T-helper 1 cell treated with Interleukin-12 subunit alpha and Interleukin-12 subunit beta and Interleukin-4 antibody, amounts not matched to agents 30 μg/mL and 1 μg/mL, for 36 hours (primary cell): ENCODE measurements around the gene CAMK1D.
A peak's percentile ranks its signal among the peaks of the same experiment; 100 is the strongest.

Source experiments
- H3K27ac Mint-ChIP-seq: one replicate; pipeline ENCODE4 v1.8.0; 2021; ENCODE audit warnings: mild to moderate bottlenecking, mixed read lengths
- H3K27me3 Mint-ChIP-seq: one replicate; pipeline ENCODE4 v1.8.0; 2021; ENCODE audit warnings: low read depth, mixed read lengths
- H3K36me3 Mint-ChIP-seq: one replicate; pipeline ENCODE4 v1.8.0; 2021; ENCODE audit warnings: low read depth, mixed read lengths
- H3K4me1 Mint-ChIP-seq: one replicate; pipeline ENCODE4 v1.8.0; 2021; ENCODE audit warnings: low read depth, mixed read lengths
- H3K4me3 Mint-ChIP-seq: one replicate; pipeline ENCODE4 v1.8.0; 2021; ENCODE audit warnings: mild to moderate bottlenecking, moderate library complexity, mixed read lengths
- H3K9me3 Mint-ChIP-seq: one replicate; pipeline ENCODE4 v1.8.0; 2021; ENCODE audit warnings: mixed read lengths

Gene CAMK1D

DNA sequence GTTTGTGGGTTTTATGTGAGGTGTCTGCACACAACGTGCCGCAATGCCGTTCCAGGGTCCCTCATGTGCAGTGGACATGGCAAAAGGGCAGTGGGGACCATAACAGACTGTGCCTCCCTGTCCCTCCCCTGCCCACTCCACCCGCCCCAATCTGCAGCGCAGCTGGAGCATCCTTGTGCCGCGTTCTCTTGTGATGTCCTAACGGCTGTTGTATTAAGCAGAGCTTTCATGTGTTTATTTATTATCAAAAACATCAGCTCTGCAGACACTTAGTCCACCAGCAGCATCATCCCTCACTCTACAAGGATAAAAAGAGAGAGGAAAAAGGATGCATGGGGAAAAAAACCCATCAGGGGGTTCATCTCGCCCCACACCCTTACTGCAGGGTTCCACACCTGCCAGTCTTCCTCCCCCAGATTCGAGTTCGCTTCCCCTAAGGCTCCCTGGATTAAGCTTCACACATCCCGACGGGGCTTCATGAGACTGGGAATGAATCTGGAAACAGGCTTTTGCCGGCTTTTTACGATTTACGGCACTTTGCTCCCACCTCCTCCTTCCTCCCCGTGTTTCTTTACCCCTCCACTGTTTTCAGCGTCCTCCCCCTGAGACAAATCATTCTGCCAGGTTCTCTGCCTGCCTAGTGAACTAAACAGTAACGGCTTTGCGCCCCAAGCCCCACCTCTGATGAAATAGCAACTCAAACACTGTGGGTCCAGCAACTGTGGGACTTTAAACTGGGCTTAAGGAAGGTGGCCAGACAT is 301.4 kb downstream of the CAMK1D start:
- Mint-ChIP-seq H3K9me3 (peaks cover 19% of the 10 kb centered on the region), H3K36me3 (peaks cover 10% of the 10 kb centered on the region), H3K27me3 (no peaks in the 10 kb centered on the region), H3K4me1 (peaks cover 11% of the 10 kb centered on the region), H3K4me3 (no peak overlapping the region), H3K27ac (no peak overlapping the region)

DNA sequence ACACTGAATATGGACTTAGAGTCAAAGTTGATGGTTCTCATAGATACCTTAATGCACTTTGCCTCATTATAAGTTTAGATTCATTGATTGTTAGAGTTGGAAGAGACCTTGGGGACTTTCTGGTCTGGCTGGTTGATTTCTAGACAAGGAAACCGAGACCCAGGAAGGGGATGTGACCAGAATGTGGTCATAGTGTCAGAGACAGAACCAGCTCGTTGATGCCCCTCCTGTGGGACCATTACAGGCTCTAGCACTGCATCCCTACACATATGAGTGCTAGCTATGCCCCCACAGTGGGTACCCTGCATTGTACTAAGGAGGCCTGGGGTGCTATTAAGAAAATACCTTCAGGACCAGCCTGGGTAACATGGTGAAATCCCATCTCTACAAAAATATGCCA is 306.6 kb downstream of the CAMK1D start:
- peaks cover 10% of the 10 kb centered on the region for H3K36me3 Mint-ChIP-seq
- H3K4me1 Mint-ChIP-seq: peaks cover 27% of the 10 kb centered on the region
- H3K27me3 Mint-ChIP-seq: no peaks in the 10 kb centered on the region
- H3K27ac Mint-ChIP-seq: peak overlapping the region; percentile 59
- peaks cover 19% of the 10 kb centered on the region for H3K9me3 Mint-ChIP-seq
- no peak overlapping the region for H3K4me3 Mint-ChIP-seq

DNA sequence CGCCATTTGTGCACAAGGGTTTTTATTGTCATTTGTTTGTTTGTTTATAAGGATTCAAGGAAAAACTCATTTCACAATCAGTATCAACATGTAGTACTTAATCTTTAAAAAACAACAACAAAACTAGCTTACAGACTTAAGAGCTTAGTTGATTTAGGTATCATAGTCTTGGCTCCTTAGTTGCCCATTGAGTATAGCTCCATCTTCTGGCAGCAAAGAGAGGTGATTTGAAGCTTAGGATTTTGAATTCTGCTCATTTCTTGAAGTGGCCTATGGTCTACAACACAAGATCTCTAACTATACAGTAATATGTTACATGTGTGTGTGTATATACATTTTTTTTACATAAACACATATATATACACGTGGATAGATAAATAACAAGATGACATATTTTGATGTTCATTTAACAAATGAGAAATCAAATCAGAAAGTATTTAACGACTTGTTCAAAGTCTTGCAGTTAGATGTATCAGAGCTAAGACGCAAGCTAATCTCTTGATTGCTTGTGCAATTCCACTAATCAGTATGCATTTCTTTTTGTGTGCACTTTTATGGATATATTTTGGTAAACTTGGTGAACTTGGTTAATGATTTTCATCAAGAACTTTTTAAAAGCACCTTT is 307.3 kb downstream of the CAMK1D start:
- H3K4me1 Mint-ChIP-seq: peaks cover 27% of the 10 kb centered on the region
- H3K27me3 Mint-ChIP-seq: no peaks in the 10 kb centered on the region
- H3K9me3 Mint-ChIP-seq: peaks cover 19% of the 10 kb centered on the region
- no peak overlapping the region for H3K27ac Mint-ChIP-seq
- peaks cover 10% of the 10 kb centered on the region for H3K36me3 Mint-ChIP-seq
- no peak overlapping the region for H3K4me3 Mint-ChIP-seq

DNA sequence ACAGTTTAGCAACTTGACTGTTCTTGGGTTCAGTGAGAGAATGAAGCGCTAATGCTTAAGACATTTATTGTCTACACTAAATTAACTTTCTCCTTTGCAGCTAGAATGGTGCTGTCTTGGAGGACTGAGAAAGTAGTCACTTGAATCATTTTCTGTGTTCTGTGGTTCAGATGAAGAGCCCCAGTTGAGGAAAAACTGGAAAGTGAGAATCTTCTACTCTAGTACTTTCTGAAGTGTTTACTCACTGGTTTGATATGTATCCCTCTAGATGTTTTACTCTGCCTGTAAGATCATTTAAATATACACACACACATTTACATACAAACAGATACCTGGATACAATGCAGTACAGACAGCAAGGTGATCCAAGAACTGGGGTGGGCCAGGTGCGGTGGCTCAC is 308.1 kb downstream of the CAMK1D start:
- Mint-ChIP-seq H3K9me3 (peaks cover 19% of the 10 kb centered on the region), H3K27ac (no peak overlapping the region), H3K4me1 (peaks cover 27% of the 10 kb centered on the region), H3K36me3 (peaks cover 10% of the 10 kb centered on the region), H3K27me3 (no peaks in the 10 kb centered on the region), H3K4me3 (no peak overlapping the region)

DNA sequence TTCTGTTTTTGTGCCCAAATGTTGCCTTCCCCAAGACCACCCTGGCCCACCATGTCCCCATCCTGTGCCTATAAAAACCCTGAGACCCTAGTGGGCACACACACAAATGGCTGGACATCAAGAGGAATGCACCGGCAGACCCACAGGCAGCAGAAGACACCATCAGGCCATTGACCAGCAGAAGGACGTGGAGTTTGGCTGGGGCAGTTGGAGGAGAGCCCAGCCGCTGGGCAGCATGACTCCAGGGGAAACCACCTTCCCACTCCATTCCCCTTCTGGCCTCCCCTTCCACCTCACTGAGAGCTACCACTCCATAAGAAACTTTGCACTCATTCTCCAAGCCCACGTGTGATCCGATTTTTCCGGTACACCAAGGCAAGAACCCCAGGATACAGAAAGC is 309.2 kb downstream of the CAMK1D start:
- peaks cover 16% of the 10 kb centered on the region for H3K9me3 Mint-ChIP-seq
- peaks cover 5% of the 10 kb centered on the region for H3K27me3 Mint-ChIP-seq
- peaks cover 26% of the 10 kb centered on the region for H3K4me1 Mint-ChIP-seq
- H3K4me3 Mint-ChIP-seq: no peak overlapping the region
- peaks cover 10% of the 10 kb centered on the region for H3K36me3 Mint-ChIP-seq
- no peak overlapping the region for H3K27ac Mint-ChIP-seq

DNA sequence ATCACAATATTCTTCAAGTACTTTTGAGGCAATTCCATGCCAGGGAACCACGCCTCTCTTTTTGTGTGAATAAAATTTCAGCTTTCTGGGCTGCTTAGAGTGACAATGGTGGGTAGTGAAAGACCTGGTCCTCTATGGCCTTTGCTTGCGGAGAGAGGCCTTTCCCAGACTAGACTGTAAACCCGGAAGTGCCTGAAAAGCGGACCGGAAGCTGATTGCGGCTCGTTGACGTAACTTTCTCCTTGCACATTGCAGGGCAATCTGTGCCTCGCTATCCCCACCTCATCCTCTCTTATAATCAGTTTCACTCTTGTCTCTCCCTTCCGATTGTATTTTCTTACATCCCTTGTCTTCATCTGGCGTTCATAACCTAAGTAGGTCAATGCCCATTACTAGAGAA is 310.4 kb downstream of the CAMK1D start:
- Mint-ChIP-seq H3K27ac (no peak overlapping the region), H3K4me1 (peaks cover 21% of the 10 kb centered on the region), H3K4me3 (no peak overlapping the region), H3K27me3 (peaks cover 7% of the 10 kb centered on the region), H3K36me3 (peaks cover 3% of the 10 kb centered on the region), H3K9me3 (peaks cover 4% of the 10 kb centered on the region)

DNA sequence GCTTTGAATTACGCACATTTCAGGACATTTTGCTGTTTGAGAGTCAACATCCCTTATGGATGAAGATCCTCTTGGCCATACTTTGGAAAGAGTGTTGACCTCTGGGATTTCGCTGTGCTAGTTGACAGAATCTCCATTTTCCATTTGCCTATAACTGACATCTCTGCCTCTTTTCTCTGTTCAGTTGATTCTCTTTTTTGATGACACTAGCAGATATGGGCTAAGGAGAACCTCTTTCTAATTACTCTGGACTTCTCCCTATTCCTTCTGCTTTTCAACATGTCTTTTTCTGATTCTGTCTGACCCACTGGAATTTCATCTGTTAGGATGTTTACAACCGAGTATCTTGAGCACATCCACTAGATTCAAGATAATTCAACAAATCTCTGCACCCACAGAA is 311.5 kb downstream of the CAMK1D start:
- Mint-ChIP-seq H3K27ac (no peak overlapping the region), H3K9me3 (no peaks in the 10 kb centered on the region), H3K36me3 (no peaks in the 10 kb centered on the region), H3K4me1 (peaks cover 16% of the 10 kb centered on the region), H3K27me3 (peaks cover 7% of the 10 kb centered on the region), H3K4me3 (no peak overlapping the region)

DNA sequence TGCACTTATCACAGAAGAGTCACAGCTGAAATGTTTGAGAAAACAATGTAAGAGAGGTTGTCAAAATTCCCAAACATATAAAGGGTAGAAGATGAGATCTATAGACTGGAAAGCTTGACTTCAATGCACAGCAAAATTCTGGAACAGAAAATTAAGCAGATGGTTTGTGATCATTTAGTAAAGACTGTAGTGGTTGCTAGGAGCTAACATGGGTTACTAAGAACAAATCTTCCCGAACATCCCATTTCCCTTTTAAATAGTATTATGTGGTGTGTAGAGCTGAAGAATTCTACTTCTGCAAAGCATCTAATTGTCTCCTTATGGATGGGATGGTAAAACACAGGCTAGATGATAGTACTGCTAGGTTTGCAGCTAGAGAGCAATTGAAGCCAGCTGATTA is 312.3 kb downstream of the CAMK1D start:
- peaks cover 7% of the 10 kb centered on the region for H3K27me3 Mint-ChIP-seq
- H3K36me3 Mint-ChIP-seq: no peaks in the 10 kb centered on the region
- H3K4me1 Mint-ChIP-seq: peaks cover 7% of the 10 kb centered on the region
- H3K4me3 Mint-ChIP-seq: no peak overlapping the region
- no peaks in the 10 kb centered on the region for H3K9me3 Mint-ChIP-seq
- H3K27ac Mint-ChIP-seq: no peak overlapping the region

DNA sequence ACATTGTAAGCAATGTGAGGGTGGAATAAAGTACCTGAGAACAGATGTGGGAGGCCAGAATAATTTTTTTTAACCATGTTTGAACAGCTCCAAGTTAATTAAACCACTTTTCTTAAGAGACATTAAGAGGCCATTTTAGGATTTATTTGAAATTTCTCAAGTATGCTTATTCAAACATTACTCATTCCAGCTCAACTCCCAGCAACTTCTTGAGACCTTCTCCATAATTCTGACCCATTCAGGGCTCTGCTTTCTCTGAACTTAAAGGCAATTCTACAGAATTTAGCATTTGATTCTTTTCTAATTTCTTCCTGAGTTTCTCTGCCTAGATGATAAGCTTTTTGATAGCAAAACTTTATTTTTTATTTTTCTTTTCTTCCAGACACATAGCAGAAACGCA is 314.5 kb downstream of the CAMK1D start:
- Mint-ChIP-seq H3K36me3 (no peaks in the 10 kb centered on the region), H3K27me3 (peaks cover 7% of the 10 kb centered on the region), H3K4me1 (peaks cover 6% of the 10 kb centered on the region), H3K27ac (no peak overlapping the region), H3K4me3 (no peak overlapping the region), H3K9me3 (no peaks in the 10 kb centered on the region)

DNA sequence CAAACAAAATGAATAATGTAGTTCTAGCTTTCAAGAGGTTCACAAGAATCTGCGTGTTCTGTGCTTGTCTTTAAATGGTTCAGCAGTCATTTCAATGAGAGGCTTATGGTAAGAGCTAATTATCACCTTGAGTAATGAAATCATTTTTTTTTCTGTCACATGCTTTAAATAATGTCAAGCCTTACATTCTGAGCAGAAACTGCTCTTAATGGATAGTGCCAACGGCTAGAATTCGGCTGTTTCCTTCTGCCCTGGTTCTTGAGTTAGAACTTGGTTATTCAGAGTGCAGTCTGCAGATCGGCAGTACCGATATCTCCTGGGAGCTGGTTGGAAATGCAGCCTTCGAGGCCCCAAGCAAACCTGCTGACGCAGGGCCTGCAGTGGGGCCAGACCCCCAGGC is 316.2 kb downstream of the CAMK1D start:
- H3K27ac Mint-ChIP-seq: no peak overlapping the region
- no peaks in the 10 kb centered on the region for H3K4me1 Mint-ChIP-seq
- peaks cover 7% of the 10 kb centered on the region for H3K27me3 Mint-ChIP-seq
- no peak overlapping the region for H3K4me3 Mint-ChIP-seq
- H3K36me3 Mint-ChIP-seq: peaks cover 3% of the 10 kb centered on the region
- no peaks in the 10 kb centered on the region for H3K9me3 Mint-ChIP-seq

DNA sequence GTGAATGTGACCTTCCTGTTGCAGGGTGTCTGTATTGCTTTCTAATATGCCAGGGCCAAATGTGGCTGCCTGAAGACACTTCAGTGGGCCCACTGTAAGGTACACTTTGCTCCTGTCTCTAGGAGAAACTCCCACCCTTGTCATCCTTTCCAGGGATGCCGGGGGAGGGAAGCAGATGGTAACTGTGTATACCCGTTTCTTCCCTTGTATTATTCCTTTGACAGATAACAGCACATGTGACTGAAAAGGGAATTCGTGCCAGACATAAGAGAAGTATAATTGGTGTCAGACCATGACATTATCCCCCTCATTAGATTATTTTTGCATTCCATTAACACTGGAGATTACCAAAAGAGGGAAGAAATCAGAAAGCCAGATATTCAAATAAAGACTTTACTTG is 317.7 kb downstream of the CAMK1D start:
- Mint-ChIP-seq H3K27ac (no peak overlapping the region), H3K4me3 (no peak overlapping the region), H3K36me3 (peaks cover 5% of the 10 kb centered on the region), H3K4me1 (no peaks in the 10 kb centered on the region), H3K27me3 (peaks cover 7% of the 10 kb centered on the region), H3K9me3 (no peaks in the 10 kb centered on the region)

DNA sequence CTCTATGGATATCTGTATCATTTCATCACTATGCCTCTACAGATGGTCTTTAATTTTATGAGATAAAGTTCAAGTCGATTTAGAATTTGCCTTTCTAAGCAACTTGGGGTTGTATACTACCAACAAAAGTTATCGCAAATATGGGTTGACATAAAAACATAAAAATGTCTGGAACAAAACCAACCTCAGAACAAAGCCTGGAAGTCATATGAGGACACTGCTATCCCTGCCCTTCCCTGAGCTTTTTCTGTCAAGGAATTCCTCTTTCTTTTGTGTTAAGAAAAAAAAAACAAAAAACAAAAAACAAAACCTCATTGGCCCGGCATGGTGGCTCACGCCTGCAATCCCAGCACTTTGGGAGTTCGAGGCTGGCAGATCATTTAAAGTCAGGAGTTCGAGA is 319.3 kb downstream of the CAMK1D start:
- H3K4me3 Mint-ChIP-seq: no peak overlapping the region
- H3K9me3 Mint-ChIP-seq: no peaks in the 10 kb centered on the region
- H3K27me3 Mint-ChIP-seq: peaks cover under 1% of the 10 kb centered on the region

DNA sequence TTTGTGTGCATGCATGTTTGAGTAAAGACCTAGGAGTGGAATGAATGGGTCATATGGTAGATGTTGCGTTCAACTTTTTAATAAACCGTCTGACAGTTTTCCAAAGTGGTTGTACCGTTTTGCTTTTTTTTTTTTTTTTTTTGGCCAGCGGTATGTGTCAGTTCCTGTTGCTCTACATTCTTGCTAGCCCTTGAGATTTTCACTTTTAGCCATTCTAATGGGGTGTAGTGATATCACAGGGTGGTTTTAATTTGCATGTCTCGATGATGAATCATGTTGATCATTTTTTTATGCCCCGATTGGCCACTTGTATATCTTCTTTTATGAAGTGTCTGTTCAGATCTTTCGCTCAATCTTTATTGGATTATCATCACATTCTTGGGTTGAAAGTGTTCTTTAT is 320.7 kb downstream of the CAMK1D start:
- Mint-ChIP-seq H3K27me3 (no peaks in the 10 kb centered on the region), H3K9me3 (no peaks in the 10 kb centered on the region), H3K4me1 (no peaks in the 10 kb centered on the region), H3K27ac (no peak overlapping the region), H3K36me3 (peaks cover 5% of the 10 kb centered on the region), H3K4me3 (no peak overlapping the region)

More for the DNA sequence above, 319.3 kb downstream of the CAMK1D start:
- Mint-ChIP-seq H3K27ac (no peak overlapping the region), H3K4me1 (no peaks in the 10 kb centered on the region), H3K36me3 (peaks cover 5% of the 10 kb centered on the region)

DNA sequence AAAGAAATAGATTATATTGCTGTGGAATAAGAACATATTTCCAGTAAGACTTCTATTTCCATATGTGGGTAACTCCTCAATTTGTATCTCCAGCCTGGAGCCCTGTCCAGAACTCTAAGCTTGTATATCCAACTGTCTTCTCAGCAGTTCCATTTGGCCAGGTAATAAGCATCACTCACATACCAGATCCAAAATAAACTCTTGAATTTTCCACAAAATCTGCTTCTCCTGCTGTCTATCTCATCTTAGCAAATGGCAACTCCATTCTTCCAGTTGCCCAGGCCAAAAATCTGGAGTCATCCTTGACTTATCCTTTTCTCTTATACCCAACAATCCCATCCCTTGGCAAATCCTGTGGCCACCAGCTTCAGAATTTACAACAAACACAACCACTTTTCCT is 325.8 kb downstream of the CAMK1D start:
- H3K27ac Mint-ChIP-seq: no peak overlapping the region
- peaks cover 4% of the 10 kb centered on the region for H3K27me3 Mint-ChIP-seq
- H3K9me3 Mint-ChIP-seq: no peaks in the 10 kb centered on the region
- H3K4me1 Mint-ChIP-seq: no peaks in the 10 kb centered on the region
- no peak overlapping the region for H3K4me3 Mint-ChIP-seq
- peaks cover 9% of the 10 kb centered on the region for H3K36me3 Mint-ChIP-seq

DNA sequence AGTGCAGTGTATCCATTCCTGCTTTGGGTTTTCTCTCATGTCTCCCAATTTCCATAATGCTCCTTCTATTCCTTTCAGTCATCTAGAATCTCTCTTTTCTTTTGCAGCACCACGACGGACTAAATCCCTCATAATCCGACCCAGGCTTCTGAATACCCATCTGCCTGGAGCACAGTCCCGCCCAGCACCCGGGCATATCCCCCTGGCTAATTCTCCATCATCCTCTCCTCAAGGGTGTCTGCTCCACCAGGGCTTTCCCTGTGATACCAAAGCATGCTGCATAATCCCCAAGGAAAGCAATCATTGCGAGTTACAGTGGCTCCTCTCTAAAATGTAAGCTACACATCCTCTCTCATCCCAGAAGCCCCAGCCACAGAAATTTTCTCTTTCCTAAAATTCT is 330.3 kb downstream of the CAMK1D start:
- Mint-ChIP-seq H3K36me3 (peaks cover 8% of the 10 kb centered on the region), H3K27ac (no peak overlapping the region), H3K9me3 (no peaks in the 10 kb centered on the region), H3K4me3 (no peak overlapping the region), H3K27me3 (peaks cover 12% of the 10 kb centered on the region), H3K4me1 (peaks cover 6% of the 10 kb centered on the region)
